ENCODE results near the gene SESN3.
"Not testable (repeated sequence)": the region's sequence is repeated elsewhere in the genome, so short reads cannot be mapped to it uniquely, and the experiment has no call there.

The SESN3 gene

DNA sequence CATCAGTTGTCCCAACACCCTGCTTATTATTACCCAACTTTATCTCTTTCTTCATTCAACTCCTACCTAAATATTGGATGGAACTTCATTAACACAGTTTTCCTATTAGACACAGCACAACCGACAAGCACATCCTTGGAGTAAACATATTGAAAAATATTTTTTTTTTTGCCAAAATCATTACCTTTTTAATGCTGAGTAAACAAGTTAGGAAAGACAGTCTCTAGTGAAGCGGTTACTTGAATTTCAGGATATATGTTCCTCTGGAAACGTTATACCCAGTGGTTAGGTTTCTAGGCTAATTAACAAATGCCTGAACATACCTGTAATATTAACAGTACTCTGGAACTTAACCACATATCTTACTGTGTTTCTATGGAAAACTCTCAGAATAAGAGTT, 11.4 kb downstream of the SESN3 start:
- DNase-seq (ENCODE audit: low read depth): no peak

DNA sequence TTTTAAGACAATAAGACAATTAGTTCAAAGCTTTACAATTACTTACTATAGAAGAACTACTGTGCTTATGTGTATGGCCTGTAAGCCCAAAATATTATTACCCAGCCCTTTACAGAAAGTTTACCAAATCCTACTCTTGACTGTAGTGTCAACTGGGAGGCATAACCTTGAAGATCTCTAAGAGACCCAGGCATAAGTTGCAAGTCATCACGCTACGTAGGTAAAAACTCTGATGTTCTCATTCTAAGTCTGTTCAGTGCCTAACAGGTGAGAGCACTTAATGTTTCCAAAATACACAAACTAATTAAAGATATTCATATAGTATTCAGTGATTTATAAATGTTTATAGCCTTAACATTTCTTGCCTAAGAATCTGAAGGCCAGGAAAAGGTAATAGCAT, 12.9 kb downstream of the SESN3 start:
- DNase-seq (ENCODE audit: low read depth): no peak

DNA sequence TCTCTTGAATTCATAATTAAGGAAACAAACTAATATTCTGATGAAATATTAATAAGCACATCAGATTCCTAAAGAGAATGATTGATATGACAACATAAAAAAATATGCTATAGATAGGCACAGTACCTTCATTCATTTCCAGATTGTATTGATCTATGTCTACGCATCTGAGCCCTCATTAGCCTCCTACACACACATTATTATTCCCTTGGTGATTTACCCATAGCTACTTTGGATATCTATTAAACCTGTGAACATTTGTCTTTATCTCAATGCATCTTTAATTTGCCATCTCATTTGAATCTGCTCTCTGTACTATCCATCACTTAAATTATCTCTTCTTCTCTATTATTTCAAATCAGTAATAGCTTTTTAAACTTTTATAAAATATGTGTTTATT, 18.4 kb downstream of the SESN3 start:
- DNase-seq (ENCODE audit: low read depth): no peak

DNA sequence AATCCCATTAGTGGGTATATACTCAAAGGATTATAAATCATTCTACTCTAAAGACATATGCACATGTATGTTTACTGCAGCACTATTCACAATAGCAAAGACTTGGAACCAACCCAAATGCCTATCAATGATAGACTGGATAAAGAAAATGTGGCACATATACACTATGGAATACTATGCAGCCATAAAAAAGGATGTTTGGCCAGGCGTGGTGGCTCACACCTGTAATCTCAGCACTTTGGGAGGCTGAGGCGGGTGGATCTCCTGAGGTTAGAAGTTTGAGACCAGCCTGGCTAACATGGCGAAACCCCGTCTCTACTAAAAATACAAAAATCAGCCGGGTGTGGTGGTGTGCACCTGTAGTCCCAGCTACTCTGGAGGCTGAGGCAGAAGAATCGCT, 21.5 kb downstream of the SESN3 start:
- DNase-seq (ENCODE audit: low read depth): not testable (repeated sequence)

DNA sequence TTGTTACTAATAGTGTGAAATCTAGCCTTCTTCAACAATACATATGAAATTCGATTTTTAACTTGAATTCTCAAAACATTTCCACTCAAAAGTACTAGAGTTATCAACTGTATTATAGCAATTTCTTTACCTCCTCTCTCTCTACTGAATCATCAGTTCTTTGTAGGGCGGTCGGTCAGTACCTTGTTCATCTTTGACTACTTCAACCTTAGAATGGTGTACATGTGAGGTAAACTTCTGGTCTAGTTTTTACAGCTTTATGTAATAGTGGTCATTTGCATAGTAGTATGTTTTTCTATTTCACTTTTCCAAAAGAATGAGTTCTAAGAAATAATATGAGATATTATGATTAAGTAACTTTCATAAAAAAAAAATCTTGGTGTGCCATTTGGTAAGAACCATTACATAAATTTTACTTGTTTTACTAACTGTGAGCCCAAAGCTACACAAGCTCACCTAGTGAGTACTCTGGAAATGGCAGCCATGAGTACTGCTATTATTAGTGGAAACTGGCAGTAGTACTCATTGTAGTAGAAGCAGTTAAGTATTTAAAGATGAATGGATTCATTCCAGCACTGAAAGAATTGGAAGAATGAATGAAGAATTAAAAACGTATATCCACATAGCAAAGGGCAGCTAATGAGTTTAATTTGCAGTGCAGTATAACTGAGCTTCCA, 30.1 kb downstream of the SESN3 start:
- no peak for DNase-seq (ENCODE audit: low read depth)

GRCh38 chr11:95195831-95196230, 35.2 kb downstream of the SESN3 start:
- no peak for DNase-seq (ENCODE audit: low read depth)

DNA sequence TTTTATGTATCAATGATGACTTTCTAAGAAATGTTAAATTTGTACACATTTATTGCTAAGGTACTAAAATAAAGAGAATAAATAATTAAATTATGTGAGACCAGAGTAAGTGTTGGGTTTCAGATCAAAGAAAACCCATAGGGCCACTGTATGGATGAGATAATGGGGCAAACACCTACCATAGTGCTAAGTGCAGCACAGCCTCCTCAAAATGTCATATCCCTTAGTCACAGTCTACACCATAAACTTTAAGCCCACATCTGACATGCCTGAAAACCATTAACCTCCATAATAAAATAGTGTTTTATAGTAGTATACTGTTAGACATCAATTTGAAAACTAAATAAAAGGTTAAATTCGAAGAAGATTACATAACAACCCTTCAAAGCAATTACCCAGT, 37.5 kb downstream of the SESN3 start:
- no peak for DNase-seq (ENCODE audit: low read depth)

DNA sequence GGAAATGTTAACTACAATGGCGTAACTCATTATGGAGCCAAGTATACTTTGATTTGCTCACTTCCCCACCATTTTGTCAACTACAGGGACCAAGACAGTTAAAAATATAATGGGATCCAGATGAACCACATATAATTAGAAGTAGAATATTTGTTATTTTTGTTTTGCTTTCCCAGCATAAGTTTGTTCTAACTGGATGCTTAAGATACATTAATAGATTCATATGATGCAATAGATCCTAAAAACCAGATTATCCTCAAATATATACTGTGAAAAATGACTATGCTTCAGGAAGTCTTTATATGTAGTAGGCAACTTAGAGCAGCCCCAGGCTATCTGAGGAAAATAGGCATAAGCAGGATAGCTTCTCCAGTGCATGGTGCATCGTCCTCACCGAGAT, 38.3 kb downstream of the SESN3 start:
- DNase-seq (ENCODE audit: low read depth): no peak

GRCh38 chr11:95187723-95188122, 43.3 kb downstream of the SESN3 start:
- DNase-seq (ENCODE audit: low read depth): no peak

- DNase-seq (ENCODE audit: low read depth): no peak
These were observed 48.6 kb downstream of the SESN3 start for GRCh38 chr11:95182397-95182796.

- DNase-seq (ENCODE audit: low read depth): no peak
These were observed 55.1 kb downstream of the SESN3 start for GRCh38 chr11:95175818-95176380.

GRCh38 chr11:95170294-95170693, 60.7 kb downstream of the SESN3 start:
- DNase-seq (ENCODE audit: low read depth): no peak

DNA sequence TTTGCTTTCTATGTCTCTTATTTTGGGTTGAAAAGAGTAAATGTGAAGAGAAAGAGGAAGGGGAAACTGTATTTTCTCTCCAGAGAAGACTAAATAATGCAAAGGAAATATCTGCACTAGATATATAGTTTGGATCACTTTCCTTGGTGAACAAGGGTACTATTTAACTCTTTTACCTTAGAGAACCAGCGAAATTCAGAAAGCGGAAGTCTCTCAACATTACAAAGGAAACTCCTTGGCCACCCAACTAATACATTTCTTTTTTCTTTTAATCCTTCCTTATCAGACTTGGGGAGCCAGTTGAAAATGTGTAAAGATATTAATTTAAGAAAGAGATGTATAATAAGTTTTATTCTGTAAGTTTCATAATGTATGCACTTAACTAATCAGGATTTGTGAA, 64.2 kb downstream of the SESN3 start:
- DNase-seq (ENCODE audit: low read depth): no peak

GRCh38 chr11:95165638-95166037, 65.4 kb downstream of the SESN3 start:
- DNase-seq (ENCODE audit: low read depth): no peak

DNA sequence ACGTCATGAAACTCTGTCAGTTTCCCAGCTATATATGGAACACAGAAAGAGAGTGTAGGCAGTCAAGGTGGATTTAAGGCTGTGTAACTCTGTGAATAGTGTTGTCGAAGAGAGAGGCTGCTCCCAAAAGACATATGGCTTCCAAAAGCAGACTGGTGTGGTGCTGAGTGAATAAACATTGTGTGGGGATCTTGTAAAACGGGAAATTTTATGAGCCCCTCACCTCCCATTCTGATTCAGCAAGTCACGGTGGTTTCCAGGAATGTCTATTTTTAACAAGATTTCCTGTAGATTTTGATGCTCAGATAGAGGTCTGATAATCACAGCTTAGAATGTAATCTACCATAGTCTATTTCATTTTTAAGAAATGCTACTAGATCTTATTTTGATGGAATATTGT, 67.9 kb downstream of the SESN3 start:
- DNase-seq (ENCODE audit: low read depth): no peak

GRCh38 chr11:95161248-95161647, 69.8 kb downstream of the SESN3 start:
- DNase-seq (ENCODE audit: low read depth): no peak

DNA sequence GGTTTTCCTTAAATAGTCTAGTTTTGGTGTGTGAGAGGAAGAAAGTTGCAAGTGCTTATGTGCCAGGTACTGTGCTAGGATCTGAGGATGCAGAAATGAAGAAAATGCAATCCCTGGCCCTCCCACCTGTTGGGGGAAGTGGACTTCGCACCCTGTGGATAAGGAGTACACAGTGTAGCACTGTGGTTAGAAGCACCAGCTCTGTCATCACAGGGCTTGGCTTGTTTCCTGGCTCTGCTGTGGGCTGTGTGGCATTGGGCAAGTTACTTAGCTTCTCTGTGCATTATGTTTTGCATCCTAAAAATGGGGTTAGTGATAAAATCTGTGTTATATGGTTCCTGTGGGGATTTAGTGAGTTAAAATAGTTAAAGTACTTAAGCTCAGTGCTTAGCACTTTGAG, 73.2 kb downstream of the SESN3 start:
- no peak for DNase-seq (ENCODE audit: low read depth)

DNA sequence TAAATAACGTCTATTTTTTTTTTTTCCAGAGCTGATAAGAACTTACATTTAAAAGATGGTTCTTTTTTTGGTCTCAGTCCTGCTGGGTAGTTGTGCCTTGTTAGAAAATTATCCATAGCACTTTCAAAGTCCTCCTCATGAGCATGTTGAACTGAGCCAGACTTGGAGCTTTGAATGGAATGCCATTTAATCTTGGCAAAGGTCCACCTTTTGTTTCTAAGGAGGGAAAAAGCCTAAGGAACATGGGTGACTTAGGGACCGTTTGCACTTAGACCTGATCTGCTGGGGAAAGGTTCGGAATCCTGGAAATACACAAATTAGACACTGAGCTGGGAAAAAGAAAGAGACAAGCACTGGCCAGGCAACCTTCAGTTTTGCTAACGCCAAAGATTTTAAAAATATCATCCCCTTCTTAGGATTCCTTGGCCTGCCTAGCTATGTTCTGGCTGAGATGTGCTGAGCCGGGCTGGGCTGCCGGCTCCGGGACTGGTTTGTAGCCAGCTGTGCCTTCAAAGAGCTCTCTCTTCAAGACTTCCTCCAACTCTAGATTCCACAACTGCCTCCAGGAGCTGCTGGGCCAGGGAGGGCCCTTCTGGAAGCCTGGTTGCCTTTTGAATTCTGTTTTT, 74.0 kb downstream of the SESN3 start:
- no peak for DNase-seq (ENCODE audit: low read depth)

GRCh38 chr11:95156133-95156721, 74.8 kb downstream of the SESN3 start:
- DNase-seq (ENCODE audit: low read depth): no peak

DNA sequence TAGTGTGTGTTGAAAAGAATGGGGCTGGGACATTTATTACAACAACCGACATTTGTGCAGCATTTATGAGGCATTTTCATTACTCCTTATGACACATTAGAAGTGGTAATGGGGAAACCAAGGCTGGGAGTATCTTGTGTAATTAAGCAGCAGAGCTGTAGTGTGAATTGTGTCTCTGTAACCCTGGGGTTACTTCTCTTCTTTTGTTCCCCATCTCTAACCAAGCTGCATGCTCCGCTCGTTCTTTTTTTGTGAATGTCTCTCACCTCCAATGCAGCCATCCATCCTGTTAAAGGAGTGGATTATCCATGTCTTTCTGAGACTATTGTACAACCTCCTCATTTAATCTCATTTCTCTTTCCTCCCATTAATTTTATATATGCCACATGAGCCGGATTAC, 75.6 kb downstream of the SESN3 start:
- DNase-seq (ENCODE audit: low read depth): no peak

- DNase-seq (ENCODE audit: low read depth): no peak
These were observed 76.5 kb downstream of the SESN3 start for GRCh38 chr11:95154514-95154913.

DNA sequence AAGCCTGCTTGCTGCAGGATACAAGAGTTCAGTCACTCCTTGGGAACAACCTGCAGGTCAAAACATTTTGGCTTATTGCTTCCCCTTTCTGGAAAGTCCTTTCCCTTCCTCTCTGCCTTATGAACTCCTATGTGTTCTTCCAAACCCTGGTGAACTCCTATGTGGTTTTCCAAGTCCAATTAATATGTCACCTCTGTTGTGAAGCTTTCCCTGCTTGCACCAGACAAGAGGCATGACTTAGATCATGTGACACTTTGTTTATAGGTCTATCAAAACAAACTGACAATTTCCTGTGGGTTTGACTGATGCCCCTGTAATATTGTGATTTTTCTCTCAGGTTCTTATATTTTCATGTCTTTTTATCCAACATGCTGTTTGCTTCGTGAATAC, 77.2 kb downstream of the SESN3 start:
- DNase-seq (ENCODE audit: low read depth): no peak

Data from GM04503 (cell line).